K562 (cell line): ENCODE data around the gene TUBA1B. TPM values are rescaled to one million over a fixed set of nuclear protein-coding genes. Genes with fewer than 3 reads are reported as not detected.

Experiments
- CHCHD3 ChIP-seq: fragments of 250-450 bp; sonication (Bioruptor Pico); IDR thresholded peaks from 2 replicates; pipeline ENCODE4 v2.1.2; 2022; ENCODE audit warnings: mild to moderate bottlenecking
- CREB1 ChIP-seq, 2 experiments: sonication (generic) in 1 of 2; formaldehyde crosslinking in 1 of 2; IDR thresholded peaks; 2 replicates each; pipeline versions ENCODE4 v1.6.1 to v1.8.0; 2012 to 2022; ENCODE audit warnings: inconsistent platforms in 1 of 2, mild to moderate bottlenecking in 1 of 2, missing genetic modification reagents in 1 of 2, moderate library complexity in 1 of 2
- ESRRA ChIP-seq: fragments of 450-650 bp; IDR thresholded peaks from 2 replicates; pipeline ENCODE4 v1.6.1; 2014; ENCODE audit warnings: low read depth, mild to moderate bottlenecking, moderate library complexity, borderline replicate concordance
- GABPB2 ChIP-seq: fragments of 250-450 bp; sonication (Bioruptor Pico); conservative IDR thresholded peaks from 2 replicates; pipeline ENCODE4 v1.5.1; 2021; ENCODE audit warnings: mild to moderate bottlenecking
- PCBP1 ChIP-seq: fragments of 200-400 bp; formaldehyde crosslinking; IDR thresholded peaks from 2 replicates; pipeline ENCODE4 v1.6.1; 2018; ENCODE audit warnings: mild to moderate bottlenecking, low read depth, low read length; ENCODE audit not compliant: poor library complexity, severe bottlenecking
- RAD51 ChIP-seq: fragments of 450-650 bp; IDR thresholded peaks from 2 replicates; pipeline ENCODE4 v1.7.1; 2016; ENCODE audit warnings: low read depth, mild to moderate bottlenecking, borderline replicate concordance
- RBM25 ChIP-seq: fragments of 200-400 bp; formaldehyde crosslinking; IDR thresholded peaks from 2 replicates; pipeline ENCODE4 v1.6.1; 2018; ENCODE audit warnings: low read length, low read depth, moderate library complexity; ENCODE audit not compliant: severe bottlenecking
- RBM39 ChIP-seq: fragments of 200-400 bp; formaldehyde crosslinking; optimal IDR thresholded peaks from 2 replicates; pipeline ENCODE3; 2018; ENCODE audit warnings: low read depth, low read length
- RCOR1 ChIP-seq, 2 experiments: IDR thresholded peaks; 2 replicates each; pipeline ENCODE4 v1.6.1; 2012; ENCODE audit warnings: low read depth in 2 of 2, low read length in 2 of 2, borderline replicate concordance in 1 of 2, improper control_type of control experiment in 1 of 2
- SETDB1 ChIP-seq: IDR thresholded peaks from one replicate; pipeline ENCODE4 v1.6.1; 2012; ENCODE audit warnings: low read length, control low read depth, inconsistent platforms
- SIN3B ChIP-seq: fragments of 450-650 bp; IDR thresholded peaks from 2 replicates; pipeline ENCODE4 v1.6.1; 2017; ENCODE audit warnings: low read depth, mild to moderate bottlenecking, moderate library complexity
- SRSF1 ChIP-seq: fragments of 200-400 bp; formaldehyde crosslinking; IDR thresholded peaks from 2 replicates; pipeline ENCODE4 v1.6.1; 2017; ENCODE audit warnings: mild to moderate bottlenecking, low read depth, low read length, moderate library complexity
- ZBTB1 ChIP-seq: sonication (generic); formaldehyde crosslinking; IDR thresholded peaks from 2 replicates; pipeline ENCODE4 v1.8.1; 2023; ENCODE audit warnings: missing genetic modification reagents, low read depth, mild to moderate bottlenecking, borderline replicate concordance
- ZFPM2 ChIP-seq: fragments of 250-450 bp; sonication (Bioruptor Pico); IDR thresholded peaks from 2 replicates; pipeline ENCODE4 v1.5.1; 2022; ENCODE audit warnings: mild to moderate bottlenecking
- ZNF431 ChIP-seq: sonication (generic); formaldehyde crosslinking; IDR thresholded peaks from 2 replicates; pipeline ENCODE4 v1.8.0; 2022; ENCODE audit warnings: mild to moderate bottlenecking, missing genetic modification reagents
- polyA plus RNA-seq, 8 experiments: library from polyadenylated mRNA; depleted of rRNA in 4 of 8; stranded (reverse) in 5 of 8; unstranded in 3 of 8; fragments of >200 nt; fragmentation: Nextera tagmentation in 2 of 8; fragmentation: Illumina TruSeq in 1 of 8; extraction: Ambion mirVana in 2 of 8; extraction: Trizol in 1 of 8; gene quantifications; 2 replicates each; pipeline versions ENCODE4 v1.2.1 to v1.2.3, GENCODE V29; 2011 to 2014; ENCODE audit warnings: inconsistent platforms in 1 of 8, missing spikeins in 1 of 8
- total RNA-seq, 7 experiments: library from RNA; depleted of rRNA in 6 of 7; stranded (reverse); fragments of >200 nt in 6 of 7; fragmentation: Illumina TruSeq in 2 of 7; extraction: Trizol in 2 of 7; gene quantifications; 2 replicates each; pipeline versions ENCODE4 v1.2.1 to v1.2.3, GENCODE V29; 2011 to 2021; ENCODE audit warnings: low replicate concordance in 1 of 7
- TF ChIP-seq, protein P1 (sequence below): fragments of 250-450 bp; sonication (Bioruptor Pico); IDR thresholded peaks from 2 replicates; pipeline ENCODE4 v1.8.0; 2021; ENCODE audit warnings: moderate library complexity, mild to moderate bottlenecking, inconsistent platforms
- TF ChIP-seq, protein P2 (sequence below), 3 experiments: IDR thresholded peaks in 2 of 3; conservative IDR thresholded peaks in 1 of 3; 2 replicates each; pipeline ENCODE4 v1.5.1; 2011 to 2012; ENCODE audit warnings: low read length in 3 of 3, mild to moderate bottlenecking in 3 of 3, control low read depth in 2 of 3, improper control_type of control experiment in 1 of 3, inconsistent platforms in 1 of 3, low read depth in 1 of 3, mixed read lengths in 1 of 3, moderate library complexity in 1 of 3; ENCODE audit not compliant: insufficient read depth in 2 of 3
- TF ChIP-seq, protein P3 (sequence below): fragments of 450-650 bp; formaldehyde crosslinking; IDR thresholded peaks from 2 replicates; pipeline ENCODE4 v1.4.0; 2020; ENCODE audit warnings: mild to moderate bottlenecking, moderate library complexity
- TF ChIP-seq, protein P4 (sequence below): fragments of 250-450 bp; sonication (Bioruptor Pico); IDR thresholded peaks from 2 replicates; pipeline ENCODE4 v1.5.0; 2020; ENCODE audit warnings: mild to moderate bottlenecking

The TUBA1B gene
- total and polyA plus RNA-seq, 9 of the 15 experiments (the other 6 are each of a cell fraction or from before 2014, with no cell fraction given) = 2,189 to 4,624 (median 2,628) TPM

DNA sequence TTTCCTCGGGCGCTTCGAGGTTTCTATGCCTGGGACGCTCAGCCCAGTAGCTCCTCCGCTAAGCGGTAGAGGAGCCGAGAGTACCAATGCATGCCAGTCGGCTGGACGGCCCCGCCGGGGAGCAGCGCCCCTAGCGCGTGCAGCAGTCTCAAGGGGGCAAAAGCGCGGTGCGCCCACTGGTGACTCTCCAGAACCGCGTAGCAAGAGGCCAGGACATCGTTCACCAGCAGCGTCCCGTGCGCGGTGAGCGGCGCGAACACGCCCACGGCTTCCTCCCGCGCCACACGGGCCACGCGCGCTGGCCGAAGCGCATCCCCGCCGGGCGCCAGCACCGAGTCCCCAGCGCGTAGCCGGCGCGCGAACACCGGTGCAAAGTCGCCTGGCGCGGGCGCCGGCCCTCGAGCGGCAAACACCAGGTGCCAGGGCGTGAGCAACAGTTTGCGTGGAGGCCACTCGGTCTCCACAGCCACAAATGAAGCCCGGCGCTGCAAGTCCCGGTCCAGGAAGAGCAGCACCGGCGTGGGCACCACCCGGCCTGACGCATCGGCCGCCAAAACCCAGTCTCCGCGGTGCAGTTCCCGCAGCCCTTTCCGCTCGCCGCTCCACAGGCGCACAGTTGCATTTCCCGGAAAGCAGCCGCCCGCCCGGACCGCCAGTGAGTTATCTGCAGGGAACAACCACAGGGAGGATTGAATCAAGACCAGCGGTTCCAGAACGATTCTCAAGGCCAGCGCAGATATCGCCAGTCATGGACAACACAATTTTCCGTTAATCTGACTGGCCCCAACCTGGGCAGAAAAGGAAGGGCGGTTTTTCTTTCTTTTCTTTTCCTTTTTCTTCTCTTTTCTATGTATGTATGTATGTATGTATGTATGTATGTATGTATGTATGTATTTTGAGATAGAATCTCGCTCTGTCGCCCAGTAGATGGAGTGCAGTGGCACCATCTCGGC lies 41.1 kb downstream of the TUBA1B start (continued):
- TF ChIP-seq, protein P1, sequence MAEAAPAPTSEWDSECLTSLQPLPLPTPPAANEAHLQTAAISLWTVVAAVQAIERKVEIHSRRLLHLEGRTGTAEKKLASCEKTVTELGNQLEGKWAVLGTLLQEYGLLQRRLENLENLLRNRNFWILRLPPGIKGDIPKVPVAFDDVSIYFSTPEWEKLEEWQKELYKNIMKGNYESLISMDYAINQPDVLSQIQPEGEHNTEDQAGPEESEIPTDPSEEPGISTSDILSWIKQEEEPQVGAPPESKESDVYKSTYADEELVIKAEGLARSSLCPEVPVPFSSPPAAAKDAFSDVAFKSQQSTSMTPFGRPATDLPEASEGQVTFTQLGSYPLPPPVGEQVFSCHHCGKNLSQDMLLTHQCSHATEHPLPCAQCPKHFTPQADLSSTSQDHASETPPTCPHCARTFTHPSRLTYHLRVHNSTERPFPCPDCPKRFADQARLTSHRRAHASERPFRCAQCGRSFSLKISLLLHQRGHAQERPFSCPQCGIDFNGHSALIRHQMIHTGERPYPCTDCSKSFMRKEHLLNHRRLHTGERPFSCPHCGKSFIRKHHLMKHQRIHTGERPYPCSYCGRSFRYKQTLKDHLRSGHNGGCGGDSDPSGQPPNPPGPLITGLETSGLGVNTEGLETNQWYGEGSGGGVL = no peak
- TF ChIP-seq, protein P2, sequence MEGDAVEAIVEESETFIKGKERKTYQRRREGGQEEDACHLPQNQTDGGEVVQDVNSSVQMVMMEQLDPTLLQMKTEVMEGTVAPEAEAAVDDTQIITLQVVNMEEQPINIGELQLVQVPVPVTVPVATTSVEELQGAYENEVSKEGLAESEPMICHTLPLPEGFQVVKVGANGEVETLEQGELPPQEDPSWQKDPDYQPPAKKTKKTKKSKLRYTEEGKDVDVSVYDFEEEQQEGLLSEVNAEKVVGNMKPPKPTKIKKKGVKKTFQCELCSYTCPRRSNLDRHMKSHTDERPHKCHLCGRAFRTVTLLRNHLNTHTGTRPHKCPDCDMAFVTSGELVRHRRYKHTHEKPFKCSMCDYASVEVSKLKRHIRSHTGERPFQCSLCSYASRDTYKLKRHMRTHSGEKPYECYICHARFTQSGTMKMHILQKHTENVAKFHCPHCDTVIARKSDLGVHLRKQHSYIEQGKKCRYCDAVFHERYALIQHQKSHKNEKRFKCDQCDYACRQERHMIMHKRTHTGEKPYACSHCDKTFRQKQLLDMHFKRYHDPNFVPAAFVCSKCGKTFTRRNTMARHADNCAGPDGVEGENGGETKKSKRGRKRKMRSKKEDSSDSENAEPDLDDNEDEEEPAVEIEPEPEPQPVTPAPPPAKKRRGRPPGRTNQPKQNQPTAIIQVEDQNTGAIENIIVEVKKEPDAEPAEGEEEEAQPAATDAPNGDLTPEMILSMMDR (IDR thresholded peaks at IDR 0.05 in 2 of 3, conservative IDR thresholded peaks at IDR 0.05 in 1 of 3; ENCODE audit: insufficient read depth in 2 of 3, low read depth in 1 of 3, low read length in 3 of 3) = peak in 2 of 3 experiments; percentile 32 to 39; a peak in 2 of 6 replicates
- peak; percentile 97 for TF ChIP-seq ZBTB1 (CRISPR knock-in tag)
- TF ChIP-seq, protein P3, sequence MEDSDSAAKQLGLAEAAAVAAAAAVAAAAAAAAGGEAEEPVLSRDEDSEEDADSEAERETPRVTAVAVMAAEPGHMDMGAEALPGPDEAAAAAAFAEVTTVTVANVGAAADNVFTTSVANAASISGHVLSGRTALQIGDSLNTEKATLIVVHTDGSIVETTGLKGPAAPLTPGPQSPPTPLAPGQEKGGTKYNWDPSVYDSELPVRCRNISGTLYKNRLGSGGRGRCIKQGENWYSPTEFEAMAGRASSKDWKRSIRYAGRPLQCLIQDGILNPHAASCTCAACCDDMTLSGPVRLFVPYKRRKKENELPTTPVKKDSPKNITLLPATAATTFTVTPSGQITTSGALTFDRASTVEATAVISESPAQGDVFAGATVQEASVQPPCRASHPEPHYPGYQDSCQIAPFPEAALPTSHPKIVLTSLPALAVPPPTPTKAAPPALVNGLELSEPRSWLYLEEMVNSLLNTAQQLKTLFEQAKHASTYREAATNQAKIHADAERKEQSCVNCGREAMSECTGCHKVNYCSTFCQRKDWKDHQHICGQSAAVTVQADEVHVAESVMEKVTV (CRISPR knock-in tag) = no peak
- no peak for TF ChIP-seq PCBP1
- peak; percentile 12 for TF ChIP-seq RBM25
- TF ChIP-seq ZFPM2 = no peak
- no peak for TF ChIP-seq SRSF1
- TF ChIP-seq SETDB1 = no peak
- TF ChIP-seq, protein P4, sequence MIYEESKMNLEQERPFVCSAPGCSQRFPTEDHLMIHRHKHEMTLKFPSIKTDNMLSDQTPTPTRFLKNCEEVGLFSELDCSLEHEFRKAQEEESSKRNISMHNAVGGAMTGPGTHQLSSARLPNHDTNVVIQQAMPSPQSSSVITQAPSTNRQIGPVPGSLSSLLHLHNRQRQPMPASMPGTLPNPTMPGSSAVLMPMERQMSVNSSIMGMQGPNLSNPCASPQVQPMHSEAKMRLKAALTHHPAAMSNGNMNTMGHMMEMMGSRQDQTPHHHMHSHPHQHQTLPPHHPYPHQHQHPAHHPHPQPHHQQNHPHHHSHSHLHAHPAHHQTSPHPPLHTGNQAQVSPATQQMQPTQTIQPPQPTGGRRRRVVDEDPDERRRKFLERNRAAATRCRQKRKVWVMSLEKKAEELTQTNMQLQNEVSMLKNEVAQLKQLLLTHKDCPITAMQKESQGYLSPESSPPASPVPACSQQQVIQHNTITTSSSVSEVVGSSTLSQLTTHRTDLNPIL (CRISPR knock-in tag) = no peak
- TF ChIP-seq ZNF431 = peak; percentile 76
- peak; percentile 89 to 97 for TF ChIP-seq RCOR1 (IDR thresholded peaks at IDR 0.05; ENCODE audit: borderline replicate concordance in 1 of 2, low read depth in 2 of 2, low read length in 2 of 2)
- TF ChIP-seq RAD51 = no peak
- no peak for TF ChIP-seq SIN3B
- peak; percentile 24; the same call in 1 of the 2 replicates for TF ChIP-seq ESRRA
- TF ChIP-seq GABPB2 (CRISPR knock-in tag) = no peak
- peak; percentile 32; the same call in 1 of the 2 replicates for TF ChIP-seq CREB1 (IDR thresholded peaks at IDR 0.05)
- no peak for TF ChIP-seq CREB1 (CRISPR knock-in tag; IDR thresholded peaks at IDR 0.05)
- TF ChIP-seq RBM39 = no peak
- TF ChIP-seq CHCHD3 (CRISPR knock-in tag) = no peak
